Naive thymus-derived CD4-positive, alpha-beta T cell (primary cell): ENCODE measurements around the gene C19orf73. TPM values are rescaled to one million over a fixed set of nuclear protein-coding genes. Genes with fewer than 3 reads are reported as not detected.

Experiments used
- ATAC-seq: fragments of 150-1000 bp; cut with Tn5 transposase; 2 replicates; pipeline ENCODE4 v1.10.0; 2021; ENCODE audit warnings: mild to moderate bottlenecking, moderate library complexity
- CTCF ChIA-PET: fragments of 350-600 bp; sonication (Branson Sonifier 250); formaldehyde crosslinking; loops from one replicate; lab custom pipeline; 2021; ENCODE audit warnings: antibody characterized with exemption; lab: Charles Lee
- POLR2A ChIA-PET: fragments of 350-600 bp; sonication (Branson Sonifier 250); formaldehyde crosslinking; loops from one replicate; lab custom pipeline; 2021; ENCODE audit warnings: antibody characterized with exemption, inconsistent platforms; lab: Charles Lee
- DNase-seq, 9 donors: peaks; one replicate each; pipeline versions ENCODE4 v3.0.0 to v3.0.0-alpha.2; 2020 to 2022; ENCODE audit warnings: mixed read lengths in 1 of 9
- H3K27ac ChIP-seq: one replicate; pipeline ENCODE4 v1.7.0; 2013; ENCODE audit warnings: mild to moderate bottlenecking, low read depth, low read length, moderate library complexity
- H3K27me3 ChIP-seq, 2 donors: one replicate each; pipeline ENCODE4 v1.7.0; 2013; ENCODE audit warnings: low read length in 2 of 2, mild to moderate bottlenecking in 2 of 2, moderate library complexity in 2 of 2; ENCODE audit not compliant: control insufficient read depth in 2 of 2, insufficient read depth in 2 of 2
- H3K36me3 ChIP-seq, 3 experiments: 1 replicate in 2 of 3; 2 replicates in 1 of 3; pipeline ENCODE4 v1.7.0; 2013; ENCODE audit warnings: low read length in 3 of 3, mild to moderate bottlenecking in 3 of 3, moderate library complexity in 1 of 3; ENCODE audit not compliant: insufficient read depth in 3 of 3, control insufficient read depth in 2 of 3
- H3K4me1 ChIP-seq, 2 donors: one replicate each; pipeline ENCODE4 v1.7.0; 2013; ENCODE audit warnings: low read length in 2 of 2, mild to moderate bottlenecking in 2 of 2, moderate library complexity in 1 of 2; ENCODE audit not compliant: control insufficient read depth in 2 of 2, insufficient read depth in 2 of 2
- H3K4me3 ChIP-seq: 2 replicates; pipeline ENCODE4 v1.7.0; 2013; ENCODE audit warnings: mild to moderate bottlenecking, low read length
- H3K9me3 ChIP-seq, 3 experiments: 1 replicate in 2 of 3; 2 replicates in 1 of 3; pipeline ENCODE4 v1.7.0; 2013; ENCODE audit warnings: low read length in 3 of 3; ENCODE audit not compliant: control insufficient read depth in 2 of 3
- H3K27ac Mint-ChIP-seq, 9 donors: one replicate each; pipeline ENCODE4 v1.8.0; 2020 to 2022; ENCODE audit warnings: mixed read lengths in 9 of 9, mild to moderate bottlenecking in 8 of 9, moderate library complexity in 5 of 9, inconsistent platforms in 2 of 9
- H3K27me3 Mint-ChIP-seq, 5 donors: one replicate each; pipeline ENCODE4 v1.8.0; 2021 to 2022; ENCODE audit warnings: mixed read lengths in 5 of 5, mild to moderate bottlenecking in 1 of 5
- H3K36me3 Mint-ChIP-seq, 5 donors: one replicate each; pipeline ENCODE4 v1.8.0; 2020 to 2022; ENCODE audit warnings: mixed read lengths in 5 of 5, mild to moderate bottlenecking in 3 of 5, inconsistent platforms in 1 of 5
- H3K4me1 Mint-ChIP-seq, 7 donors: one replicate each; pipeline ENCODE4 v1.8.0; 2020 to 2022; ENCODE audit warnings: mixed read lengths in 7 of 7, mild to moderate bottlenecking in 3 of 7, inconsistent platforms in 1 of 7
- H3K4me3 Mint-ChIP-seq, 10 donors: one replicate each; pipeline ENCODE4 v1.8.0; 2020 to 2022; ENCODE audit warnings: mild to moderate bottlenecking in 10 of 10, mixed read lengths in 10 of 10, moderate library complexity in 6 of 10, inconsistent platforms in 2 of 10
- H3K9me3 Mint-ChIP-seq, 11 donors: one replicate each; pipeline ENCODE4 v1.8.0; 2020 to 2022; ENCODE audit warnings: mixed read lengths in 11 of 11, mild to moderate bottlenecking in 4 of 11, inconsistent platforms in 1 of 11, moderate library complexity in 1 of 11
- intact Hi-C, 2 donors: fragments of 100-400 bp; cut with micrococcal nuclease; formaldehyde crosslinking; loops; one replicate each; pipeline ENCODE4 v1.15.1; 2023
- polyA plus RNA-seq, 2 donors: library from polyadenylated mRNA; unstranded; fragments of 300-500 nt; fragmentation: Illumina TruSeq; gene quantifications; one replicate each; pipeline ENCODE4 v1.2.3, GENCODE V29; 2021
- total RNA-seq, 6 experiments: library from RNA in 5 of 6; stranded (reverse) in 5 of 6; gene quantifications; 1 replicate in 5 of 6; 2 replicates in 1 of 6; pipeline ENCODE4 v1.2.3 and lab custom pipeline; 2021 to 2026

The C19orf73 gene
- total and polyA plus RNA-seq, 7 experiments from 2014 or later, result 1.3 to 4.8 (median 2.3) TPM

GRCh38 chr19:49153167-49153809, 34.3 kb upstream of the C19orf73 start:
- no peak overlapping the region for H3K4me3 ChIP-seq
- ATAC-seq (no peak), DNase-seq (no peak)
- no peaks in the 10 kb centered on the region for H3K36me3 ChIP-seq
- ChIA-PET CTCF (no interaction called here), POLR2A (no interaction called here)
- peak overlapping the region in 3 of 10 donors; percentile 5 to 33 (median 6) for H3K4me3 Mint-ChIP-seq
- H3K27me3 Mint-ChIP-seq, result peaks cover 55 to 76% (median 58%) of the 10 kb centered on the region in 5 donors
- H3K36me3 Mint-ChIP-seq, result peaks cover 0 to 9% (median 0%) of the 10 kb centered on the region in 5 donors
- peaks cover 8 to 39% of the 10 kb centered on the region in 2 donors for H3K27me3 ChIP-seq
- H3K9me3 ChIP-seq, result no peaks in the 10 kb centered on the region
- intact Hi-C loops, result loop anchor here in 1 of 2 donors (5.0 kb wide), 1 partner anchor 36 kb away; the partner anchor contains the start of genes C19orf73 and PPFIA3
- H3K9me3 Mint-ChIP-seq, result peaks cover 0 to 14% (median 5%) of the 10 kb centered on the region in 11 donors
- no peak overlapping the region for H3K27ac ChIP-seq
- peaks cover 12 to 41% (median 32%) of the 10 kb centered on the region in 7 donors for H3K4me1 Mint-ChIP-seq
- H3K27ac Mint-ChIP-seq, result no peak overlapping the region
- peaks cover 8 to 35% of the 10 kb centered on the region in 2 donors for H3K4me1 ChIP-seq

GRCh38 chr19:49152119-49152550, 33.2 kb upstream of the C19orf73 start:
- Histone ChIP-seq H3K4me1 (peaks cover 8 to 28% of the 10 kb centered on the region in 2 donors), H3K27ac (no peak overlapping the region), H3K36me3 (no peaks in the 10 kb centered on the region), H3K4me3 (no peak overlapping the region), H3K9me3 (no peaks in the 10 kb centered on the region), H3K27me3 (peaks cover 8 to 32% of the 10 kb centered on the region in 2 donors)
- H3K36me3 Mint-ChIP-seq, result peaks cover 0 to 9% (median 0%) of the 10 kb centered on the region in 5 donors
- ATAC-seq, result no peak
- CTCF ChIA-PET, result no interaction called here
- H3K27ac Mint-ChIP-seq, result peak overlapping the region in 1 of 9 donors; percentile 33
- peaks cover 10 to 39% (median 30%) of the 10 kb centered on the region in 7 donors for H3K4me1 Mint-ChIP-seq
- peak overlapping the region in 7 of 10 donors; percentile 59 to 83 (median 76) for H3K4me3 Mint-ChIP-seq
- peaks cover 0 to 14% (median 5%) of the 10 kb centered on the region in 11 donors for H3K9me3 Mint-ChIP-seq
- no peak for DNase-seq
- POLR2A ChIA-PET, result no interaction called here
- H3K27me3 Mint-ChIP-seq, result peaks cover 59 to 81% (median 66%) of the 10 kb centered on the region in 5 donors
- intact Hi-C loops, result loop anchor here in 1 of 2 donors (5.0 kb wide), 1 partner anchor 35 kb away; the partner anchor contains the start of genes C19orf73 and PPFIA3

- peaks cover 10 to 39% (median 30%) of the 10 kb centered on the region in 7 donors for H3K4me1 Mint-ChIP-seq
- Histone ChIP-seq H3K36me3 (no peaks in the 10 kb centered on the region), H3K9me3 (no peaks in the 10 kb centered on the region), H3K4me1 (peaks cover 8 to 28% of the 10 kb centered on the region in 2 donors), H3K4me3 (no peak overlapping the region), H3K27ac (no peak overlapping the region), H3K27me3 (peaks cover 8 to 32% of the 10 kb centered on the region in 2 donors)
- ATAC-seq (peak; percentile 33), DNase-seq (peak in 3 of 9 donors; percentile 26 to 52 (median 27))
- H3K27me3 Mint-ChIP-seq, result peaks cover 62 to 86% (median 68%) of the 10 kb centered on the region in 5 donors
- ChIA-PET POLR2A (no interaction called here), CTCF (no interaction called here)
- intact Hi-C loops, result loop anchor here in 1 of 2 donors (5.0 kb wide), 1 partner anchor 34 kb away; the partner anchor contains the start of genes C19orf73 and PPFIA3
- peaks cover 0 to 9% (median 0%) of the 10 kb centered on the region in 5 donors for H3K36me3 Mint-ChIP-seq
- peaks cover 0 to 14% (median 5%) of the 10 kb centered on the region in 11 donors for H3K9me3 Mint-ChIP-seq
- peak overlapping the region in 1 of 9 donors; percentile 33 for H3K27ac Mint-ChIP-seq
- peak overlapping the region; percentile 48 to 83 (median 74) for H3K4me3 Mint-ChIP-seq
Measured at GRCh38 chr19:49151267-49152118, 32.5 kb upstream of the C19orf73 start.

- POLR2A ChIA-PET, result no interaction called here
- peak overlapping the region; percentile 52 for H3K4me3 ChIP-seq
- ATAC-seq (no peak), DNase-seq (no peak)
- Mint-ChIP-seq H3K4me1 (peaks cover 11 to 39% (median 30%) of the 10 kb centered on the region in 7 donors), H3K36me3 (peaks cover 0 to 9% (median 0%) of the 10 kb centered on the region in 5 donors), H3K27ac (no peak overlapping the region), H3K4me3 (peak overlapping the region in 9 of 10 donors; percentile 27 to 88 (median 76)), H3K9me3 (peaks cover 0 to 14% (median 5%) of the 10 kb centered on the region in 11 donors), H3K27me3 (peaks cover 63 to 85% (median 67%) of the 10 kb centered on the region in 5 donors)
- no peaks in the 10 kb centered on the region for H3K36me3 ChIP-seq
- intact Hi-C loops, result loop anchor here (1.0 to 5.0 kb wide), 2 partner anchors 23 to 34 kb away; partner anchors contain the start of genes C19orf73 (in 1 of the 2) and PPFIA3 (in 1 of the 2)
- H3K27me3 ChIP-seq, result peaks cover 8 to 32% of the 10 kb centered on the region in 2 donors
- H3K4me1 ChIP-seq, result peaks cover 8 to 30% of the 10 kb centered on the region in 2 donors
- H3K9me3 ChIP-seq, result no peaks in the 10 kb centered on the region
- CTCF ChIA-PET, result interaction anchor here (0.6 kb wide), 3 partner anchors 32 to 567 kb away, joined by 3 to 6 read pairs (median 5); no protein-coding TSS in a partner anchor
- H3K27ac ChIP-seq, result no peak overlapping the region
Measured at GRCh38 chr19:49150944-49151243, 32.0 kb upstream of the C19orf73 start.

- intact Hi-C loops, result loop anchor here (1.0 to 5.0 kb wide), 2 partner anchors 22 to 33 kb away; partner anchors contain the start of genes C19orf73 (in 1 of the 2) and PPFIA3 (in 1 of the 2)
- peaks cover 65 to 80% (median 67%) of the 10 kb centered on the region in 5 donors for H3K27me3 Mint-ChIP-seq
- Histone ChIP-seq H3K27ac (no peak overlapping the region), H3K27me3 (peaks cover 8 to 29% of the 10 kb centered on the region in 2 donors), H3K4me1 (peaks cover 8 to 35% of the 10 kb centered on the region in 2 donors), H3K9me3 (no peaks in the 10 kb centered on the region), H3K36me3 (no peaks in the 10 kb centered on the region), H3K4me3 (peak overlapping the region; percentile 52)
- POLR2A ChIA-PET, result no interaction called here
- H3K4me1 Mint-ChIP-seq, result peaks cover 16 to 43% (median 35%) of the 10 kb centered on the region in 7 donors
- ATAC-seq, result peak; percentile 37
- CTCF ChIA-PET, result interaction anchor here (0.6 to 4.6 kb wide), 4 partner anchors 32 to 568 kb away, joined by 3 to 28 read pairs (median 6); no protein-coding TSS in a partner anchor
- peak overlapping the region in 1 of 9 donors; percentile 33 for H3K27ac Mint-ChIP-seq
- peak in 4 of 9 donors; percentile 25 to 64 (median 33) for DNase-seq
- H3K4me3 Mint-ChIP-seq, result peak overlapping the region; percentile 62 to 88 (median 78)
- peaks cover 0 to 9% (median 0%) of the 10 kb centered on the region in 5 donors for H3K36me3 Mint-ChIP-seq
- H3K9me3 Mint-ChIP-seq, result peaks cover 0 to 14% (median 5%) of the 10 kb centered on the region in 11 donors
Measured at GRCh38 chr19:49150106-49150943, 31.4 kb upstream of the C19orf73 start.
